Activated T-helper 1 cell treated with anti-CD3 and anti-CD28 coated beads, Interleukin-12 subunit alpha, Interleukin-12 subunit beta, Interleukin-2, Interleukin-4 antibody, amounts not matched to agents 30 ng/mL and 10 ng/mL and 1 ng/mL, durations not matched to agents 14 hours and 24 hours and 36 hours (primary cell): Measurements from ENCODE around the gene MUSTN1. TPM values are rescaled to one million over a fixed set of nuclear protein-coding genes. Genes with fewer than 3 reads are reported as not detected.

ENCODE experiments used
- DNase-seq: peaks from one replicate; pipeline ENCODE4 v3.0.0; 2021; ENCODE audit warnings: low spot score
- H3K27ac Mint-ChIP-seq: one replicate; pipeline ENCODE4 v1.8.0; 2021; ENCODE audit warnings: mild to moderate bottlenecking, mixed read lengths
- H3K27me3 Mint-ChIP-seq: one replicate; pipeline ENCODE4 v1.8.0; 2022; ENCODE audit warnings: mild to moderate bottlenecking, moderate library complexity, mixed read lengths; ENCODE audit not compliant: insufficient read depth
- H3K36me3 Mint-ChIP-seq: one replicate; pipeline ENCODE4 v1.8.0; 2021; ENCODE audit warnings: low read depth, mixed read lengths
- H3K4me1 Mint-ChIP-seq: one replicate; pipeline ENCODE4 v1.8.0; 2021; ENCODE audit warnings: low read depth, mixed read lengths
- H3K4me3 Mint-ChIP-seq: one replicate; pipeline ENCODE4 v1.8.0; 2021; ENCODE audit warnings: mild to moderate bottlenecking, moderate library complexity, mixed read lengths
- H3K9me3 Mint-ChIP-seq: one replicate; pipeline ENCODE4 v1.8.0; 2021; ENCODE audit warnings: mixed read lengths
- intact Hi-C: fragments of 100-400 bp; cut with micrococcal nuclease; formaldehyde crosslinking; loops from one replicate; pipeline ENCODE4 v1.15.1; 2024
- total RNA-seq: library from RNA; stranded (reverse); gene quantifications from 2 replicates; pipeline ENCODE4 v1.2.3, GENCODE V29; 2022

The MUSTN1 gene
- total RNA-seq, 1 donor from 2014 or later: 1.7 TPM

DNA sequence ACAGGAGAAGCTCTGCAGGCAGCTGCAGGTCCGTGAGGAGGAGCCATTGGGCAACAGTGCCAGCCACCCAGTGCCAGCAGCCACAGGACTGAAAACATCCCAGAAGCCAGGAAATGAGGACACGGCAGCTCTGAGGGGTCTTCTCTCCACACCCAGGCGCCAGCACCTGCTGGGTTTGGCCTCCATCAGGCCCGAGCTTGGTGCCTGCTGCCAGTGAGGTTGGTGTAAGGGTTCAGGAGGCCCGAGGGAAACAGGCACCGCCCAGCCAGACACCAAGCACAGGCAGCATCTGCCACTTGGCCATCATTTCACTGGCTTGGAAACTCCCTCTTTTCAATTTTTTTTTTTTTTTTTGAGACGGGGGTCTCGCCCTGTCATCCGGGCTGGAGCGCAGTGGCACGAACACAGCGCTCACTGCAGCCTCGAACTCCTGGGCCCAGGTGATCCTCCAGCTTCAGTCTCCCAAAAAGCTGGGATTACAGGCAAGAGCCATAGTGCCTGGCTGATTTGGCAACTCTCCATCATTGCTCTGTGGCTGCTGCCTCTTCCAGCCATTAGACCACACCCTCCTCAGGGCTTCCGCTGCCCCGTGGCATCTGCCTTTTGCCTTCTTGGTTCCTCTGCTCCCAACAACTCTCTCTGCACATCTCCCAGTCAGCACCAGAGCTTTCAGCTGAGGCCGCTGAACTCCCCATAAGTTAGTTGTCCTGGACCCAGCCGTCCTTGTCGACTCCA is 41.7 kb downstream of the MUSTN1 start:
- Mint-ChIP-seq H3K27ac (no peak overlapping the region), H3K27me3 (peaks cover 2% of the 10 kb centered on the region), H3K9me3 (no peaks in the 10 kb centered on the region), H3K4me1 (no peaks in the 10 kb centered on the region), H3K36me3 (no peaks in the 10 kb centered on the region), H3K4me3 (no peak overlapping the region)
- intact Hi-C loops: no loop called here
- DNase-seq: no peak

DNA sequence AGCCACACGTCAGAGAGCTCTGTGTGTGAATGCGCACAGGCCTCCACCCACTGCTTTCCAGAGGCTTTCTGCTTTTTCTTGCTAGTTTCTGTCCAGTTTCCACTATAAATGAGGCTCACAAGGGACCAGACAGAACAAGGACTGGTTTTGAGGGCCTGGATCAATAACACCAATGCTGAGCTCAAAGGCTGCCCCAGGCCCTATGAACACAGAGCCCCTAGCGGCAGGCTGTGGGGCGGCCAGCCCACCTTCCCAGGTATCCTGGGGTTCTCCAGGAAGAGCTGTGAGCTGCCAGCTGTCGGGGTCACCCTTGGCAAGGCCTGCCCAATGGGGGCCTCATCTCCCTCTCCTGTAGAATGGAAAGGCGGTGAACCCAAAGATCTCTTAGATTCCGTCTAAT is 42.4 kb downstream of the MUSTN1 start:
- Mint-ChIP-seq H3K4me3 (no peak overlapping the region), H3K27me3 (peaks cover 2% of the 10 kb centered on the region), H3K27ac (no peak overlapping the region), H3K36me3 (no peaks in the 10 kb centered on the region), H3K4me1 (no peaks in the 10 kb centered on the region), H3K9me3 (no peaks in the 10 kb centered on the region)
- no peak for DNase-seq
- intact Hi-C loops: no loop called here

DNA sequence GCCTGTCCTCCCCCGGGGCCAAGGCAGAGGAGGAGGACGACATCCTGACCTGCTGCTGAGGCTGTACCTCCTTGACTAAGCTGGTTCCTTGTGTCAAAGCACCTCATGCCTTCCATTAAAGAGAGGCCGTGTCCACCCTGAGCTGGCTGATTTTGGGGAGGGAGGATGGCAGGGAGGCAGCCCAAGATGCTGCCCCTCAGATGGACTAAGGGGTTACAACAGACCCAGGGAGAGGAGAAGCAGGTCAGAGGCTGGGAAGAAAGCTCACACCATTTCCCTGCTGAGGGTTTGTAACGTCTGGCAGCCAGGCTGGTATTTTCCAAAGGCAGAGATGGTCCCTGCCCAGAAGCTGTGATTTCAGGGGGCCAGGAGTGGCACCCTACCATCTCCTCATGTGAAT is 42.9 kb downstream of the MUSTN1 start:
- H3K27ac Mint-ChIP-seq: no peak overlapping the region
- no peak for DNase-seq
- intact Hi-C loops: no loop called here
- H3K27me3 Mint-ChIP-seq: peaks cover 2% of the 10 kb centered on the region
- H3K4me3 Mint-ChIP-seq: no peak overlapping the region
- H3K4me1 Mint-ChIP-seq: no peaks in the 10 kb centered on the region
- H3K9me3 Mint-ChIP-seq: no peaks in the 10 kb centered on the region
- H3K36me3 Mint-ChIP-seq: no peaks in the 10 kb centered on the region

DNA sequence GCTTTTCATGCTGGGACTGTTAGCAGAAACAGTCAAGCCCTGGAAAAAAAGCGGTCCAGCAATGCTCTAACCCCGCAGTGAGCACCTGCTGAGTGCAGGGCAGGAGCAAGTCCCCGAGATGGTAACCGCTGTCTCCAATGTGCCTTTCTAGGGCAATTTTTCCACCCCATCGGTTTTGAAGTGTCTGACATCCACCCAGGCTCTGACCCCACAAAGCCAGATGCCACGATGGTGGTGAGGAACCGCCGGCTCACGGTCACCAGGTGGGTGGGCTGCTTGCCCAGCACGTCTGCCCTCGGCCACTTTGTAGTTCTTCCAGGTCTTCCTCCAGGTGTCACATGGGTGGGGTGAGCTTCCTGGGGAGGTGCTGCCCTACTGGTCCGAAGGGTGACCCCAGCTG is 43.5 kb downstream of the MUSTN1 start:
- H3K27me3 Mint-ChIP-seq: peaks cover 2% of the 10 kb centered on the region
- H3K36me3 Mint-ChIP-seq: no peaks in the 10 kb centered on the region
- no peak for DNase-seq
- H3K4me3 Mint-ChIP-seq: no peak overlapping the region
- H3K27ac Mint-ChIP-seq: no peak overlapping the region
- no peaks in the 10 kb centered on the region for H3K4me1 Mint-ChIP-seq
- H3K9me3 Mint-ChIP-seq: no peaks in the 10 kb centered on the region
- intact Hi-C loops: no loop called here

DNA sequence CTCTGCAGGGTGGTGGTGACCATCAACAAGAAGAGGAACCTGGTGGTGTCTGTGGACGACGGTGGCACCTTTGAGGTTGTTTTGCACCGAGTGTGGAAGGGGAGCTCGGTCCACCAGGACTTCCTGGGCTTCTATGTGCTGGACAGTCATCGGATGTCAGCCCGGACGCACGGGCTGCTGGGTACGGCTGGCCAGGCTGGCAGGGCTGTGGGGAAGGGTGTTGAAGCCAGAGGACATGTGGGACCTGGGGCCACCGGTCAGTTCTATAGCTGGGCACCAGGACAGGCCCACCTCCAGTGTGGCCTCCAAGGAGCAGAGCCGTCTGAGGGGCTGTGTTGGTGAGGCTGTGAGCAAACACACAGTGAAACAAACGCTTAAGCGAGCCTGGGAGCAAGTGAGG is 44.1 kb downstream of the MUSTN1 start:
- H3K4me1 Mint-ChIP-seq: no peaks in the 10 kb centered on the region
- no peaks in the 10 kb centered on the region for H3K36me3 Mint-ChIP-seq
- peaks cover 2% of the 10 kb centered on the region for H3K27me3 Mint-ChIP-seq
- no peak overlapping the region for H3K27ac Mint-ChIP-seq
- H3K9me3 Mint-ChIP-seq: no peaks in the 10 kb centered on the region
- no peak overlapping the region for H3K4me3 Mint-ChIP-seq
- intact Hi-C loops: no loop called here
- DNase-seq: no peak

DNA sequence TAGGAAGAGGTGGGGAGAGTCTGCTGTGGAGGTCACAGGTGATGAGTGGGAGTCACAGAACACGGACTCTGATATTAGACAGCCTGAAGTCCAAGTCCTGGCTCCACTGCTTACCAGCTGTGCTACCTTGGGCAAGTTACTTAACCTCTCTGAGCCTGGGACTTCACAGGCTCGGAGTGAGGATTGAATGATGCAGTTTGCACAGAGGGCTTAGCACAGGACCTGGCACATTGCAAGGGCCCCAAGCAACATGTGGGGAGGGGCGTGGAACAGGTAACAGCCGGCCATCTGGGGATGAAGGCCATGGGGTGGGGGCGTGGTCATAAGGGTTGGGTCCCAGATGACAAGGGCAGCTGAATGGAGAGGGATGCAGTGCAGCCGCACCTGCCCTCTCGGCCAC is 44.5 kb downstream of the MUSTN1 start:
- H3K9me3 Mint-ChIP-seq: no peaks in the 10 kb centered on the region
- intact Hi-C loops: no loop called here

DNA sequence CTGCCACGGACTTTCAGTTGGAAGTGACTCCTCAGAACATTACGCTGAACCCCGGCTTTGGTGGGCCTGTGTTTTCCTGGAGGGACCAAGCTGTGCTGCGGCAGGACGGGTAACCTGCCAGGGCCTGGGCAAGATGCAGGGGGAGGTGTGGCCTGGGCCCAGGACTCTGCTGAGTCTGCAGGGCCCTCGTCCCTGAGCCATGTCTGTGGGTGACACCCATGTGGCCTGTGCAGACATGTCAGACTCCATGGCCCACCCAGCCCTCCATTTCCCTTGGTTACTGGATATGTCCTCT is 45.1 kb downstream of the MUSTN1 start:
- Mint-ChIP-seq H3K27ac (no peak overlapping the region), H3K36me3 (no peaks in the 10 kb centered on the region), H3K9me3 (no peaks in the 10 kb centered on the region), H3K4me3 (no peak overlapping the region), H3K27me3 (peaks cover 5% of the 10 kb centered on the region), H3K4me1 (no peaks in the 10 kb centered on the region)
- intact Hi-C loops: no loop called here
- DNase-seq: no peak

More for the DNA sequence above, 44.5 kb downstream of the MUSTN1 start:
- Mint-ChIP-seq H3K27ac (no peak overlapping the region), H3K36me3 (no peaks in the 10 kb centered on the region), H3K4me3 (no peak overlapping the region), H3K27me3 (peaks cover 2% of the 10 kb centered on the region), H3K4me1 (no peaks in the 10 kb centered on the region)
- DNase-seq: no peak

DNA sequence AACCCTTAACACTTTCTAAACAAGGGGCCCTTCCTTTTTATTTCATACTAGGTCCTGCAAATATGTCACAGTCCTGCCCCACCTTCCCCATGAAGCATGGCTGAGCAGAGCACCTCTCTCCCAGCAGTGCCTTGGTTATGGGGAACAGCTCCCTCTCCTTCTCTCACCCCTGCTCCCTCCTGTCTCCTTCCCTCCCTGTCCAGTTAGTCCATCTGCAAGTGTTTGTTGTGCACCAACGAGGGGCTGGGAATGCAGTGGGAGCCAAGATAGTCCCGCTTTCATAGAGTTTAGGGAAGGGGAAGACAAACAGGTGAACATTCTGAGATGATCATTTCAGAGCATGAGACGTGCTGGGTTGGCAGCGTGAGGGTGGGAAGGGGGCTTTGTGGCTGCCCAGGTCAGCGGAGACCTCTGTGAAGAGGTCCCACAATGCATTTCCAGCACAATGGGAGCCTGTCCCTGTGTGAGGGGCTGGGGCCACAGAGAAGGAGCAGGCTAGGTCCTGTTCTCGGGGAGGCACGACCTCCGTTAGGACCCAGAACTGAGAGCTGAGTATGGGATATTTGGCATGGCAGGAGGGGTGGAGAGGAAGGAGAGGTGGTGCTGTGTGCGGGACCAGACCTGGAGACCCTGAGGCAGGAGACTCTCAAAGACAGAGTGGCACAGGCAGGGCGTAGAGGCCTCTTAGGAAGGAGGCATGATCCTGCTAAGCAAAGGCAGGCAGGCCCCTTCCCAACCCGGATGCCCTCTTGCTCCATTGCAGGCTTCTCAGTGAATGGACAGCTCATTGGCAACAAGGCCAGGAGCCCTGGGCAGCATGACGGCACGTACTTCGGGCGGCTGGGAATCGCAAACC is 45.7 kb downstream of the MUSTN1 start:
- Mint-ChIP-seq H3K27ac (no peak overlapping the region), H3K4me3 (no peak overlapping the region), H3K9me3 (no peaks in the 10 kb centered on the region), H3K4me1 (no peaks in the 10 kb centered on the region), H3K27me3 (peaks cover 5% of the 10 kb centered on the region), H3K36me3 (no peaks in the 10 kb centered on the region)
- DNase-seq: no peak
- intact Hi-C loops: no loop called here

DNA sequence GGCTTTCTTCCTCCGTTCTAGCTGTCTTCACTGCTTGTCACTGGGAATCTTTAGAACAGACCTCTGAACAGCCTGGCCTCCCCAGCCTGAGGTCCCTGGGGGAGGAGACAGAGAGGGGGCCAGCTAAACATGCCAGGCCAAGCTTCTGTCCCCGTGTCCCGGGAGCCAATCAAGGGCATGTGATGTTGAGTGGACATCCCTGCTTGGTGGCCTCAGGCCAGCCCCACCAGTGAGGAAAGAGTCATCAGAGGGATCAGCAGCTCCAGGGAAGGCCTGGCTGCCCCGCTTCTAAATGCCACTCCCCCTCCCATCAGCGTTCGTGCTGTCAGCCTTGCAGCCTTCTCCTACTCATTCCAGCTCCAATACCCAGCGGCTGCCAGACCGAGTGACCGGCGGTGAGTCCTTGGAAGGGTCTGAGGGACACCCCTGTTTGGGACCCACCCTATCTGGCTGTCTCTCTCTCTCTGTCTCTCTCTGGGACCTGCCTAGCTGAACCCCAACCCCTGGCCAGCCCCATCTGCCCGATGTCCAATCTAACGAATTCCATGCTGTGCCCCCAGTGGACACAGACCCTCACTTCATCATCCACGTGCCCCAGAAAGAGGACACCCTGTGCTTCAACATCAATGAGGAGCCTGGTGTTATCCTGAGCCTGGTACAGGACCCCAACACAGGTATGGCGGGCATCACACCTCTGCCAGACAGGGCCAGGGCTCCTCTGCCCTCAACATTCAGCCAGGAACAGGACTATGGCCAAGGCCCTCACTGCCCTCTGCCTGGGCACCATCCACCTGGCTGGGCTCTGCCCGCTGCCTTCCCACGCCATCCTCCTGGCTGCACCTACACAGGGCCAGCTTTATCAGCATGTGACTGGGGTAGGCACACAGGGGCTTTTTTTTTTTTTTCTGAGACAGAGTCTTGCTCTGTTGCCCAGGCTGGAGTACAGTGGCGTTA is 46.9 kb downstream of the MUSTN1 start:
- intact Hi-C loops: no loop called here
- Mint-ChIP-seq H3K4me3 (no peak overlapping the region), H3K27ac (no peak overlapping the region), H3K27me3 (peaks cover 7% of the 10 kb centered on the region), H3K9me3 (no peaks in the 10 kb centered on the region), H3K4me1 (no peaks in the 10 kb centered on the region), H3K36me3 (no peaks in the 10 kb centered on the region)
- no peak for DNase-seq

DNA sequence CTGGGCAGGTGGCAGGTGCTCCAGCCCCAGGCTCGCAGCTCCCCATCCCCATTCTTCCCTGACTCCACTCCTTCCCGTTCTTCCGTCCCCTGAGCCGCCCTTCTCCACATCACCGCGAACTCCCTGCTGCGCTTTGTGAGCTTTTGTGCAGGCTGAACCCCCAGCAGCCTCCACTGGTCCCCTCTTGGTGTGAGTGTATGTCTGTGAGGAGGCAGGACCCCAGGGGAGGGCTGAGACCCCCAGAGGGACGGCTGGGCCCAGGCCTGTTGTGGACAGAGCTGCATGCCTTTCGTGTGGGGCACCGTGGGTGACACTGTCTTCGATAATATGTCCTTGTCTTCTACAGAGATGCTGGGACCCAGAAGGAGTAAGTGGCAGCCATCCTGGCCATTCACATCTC is 47.6 kb downstream of the MUSTN1 start:
- no peaks in the 10 kb centered on the region for H3K9me3 Mint-ChIP-seq
- DNase-seq: no peak
- no peaks in the 10 kb centered on the region for H3K4me1 Mint-ChIP-seq
- H3K27me3 Mint-ChIP-seq: peaks cover 7% of the 10 kb centered on the region
- H3K4me3 Mint-ChIP-seq: no peak overlapping the region
- intact Hi-C loops: no loop called here
- no peaks in the 10 kb centered on the region for H3K36me3 Mint-ChIP-seq
- no peak overlapping the region for H3K27ac Mint-ChIP-seq

DNA sequence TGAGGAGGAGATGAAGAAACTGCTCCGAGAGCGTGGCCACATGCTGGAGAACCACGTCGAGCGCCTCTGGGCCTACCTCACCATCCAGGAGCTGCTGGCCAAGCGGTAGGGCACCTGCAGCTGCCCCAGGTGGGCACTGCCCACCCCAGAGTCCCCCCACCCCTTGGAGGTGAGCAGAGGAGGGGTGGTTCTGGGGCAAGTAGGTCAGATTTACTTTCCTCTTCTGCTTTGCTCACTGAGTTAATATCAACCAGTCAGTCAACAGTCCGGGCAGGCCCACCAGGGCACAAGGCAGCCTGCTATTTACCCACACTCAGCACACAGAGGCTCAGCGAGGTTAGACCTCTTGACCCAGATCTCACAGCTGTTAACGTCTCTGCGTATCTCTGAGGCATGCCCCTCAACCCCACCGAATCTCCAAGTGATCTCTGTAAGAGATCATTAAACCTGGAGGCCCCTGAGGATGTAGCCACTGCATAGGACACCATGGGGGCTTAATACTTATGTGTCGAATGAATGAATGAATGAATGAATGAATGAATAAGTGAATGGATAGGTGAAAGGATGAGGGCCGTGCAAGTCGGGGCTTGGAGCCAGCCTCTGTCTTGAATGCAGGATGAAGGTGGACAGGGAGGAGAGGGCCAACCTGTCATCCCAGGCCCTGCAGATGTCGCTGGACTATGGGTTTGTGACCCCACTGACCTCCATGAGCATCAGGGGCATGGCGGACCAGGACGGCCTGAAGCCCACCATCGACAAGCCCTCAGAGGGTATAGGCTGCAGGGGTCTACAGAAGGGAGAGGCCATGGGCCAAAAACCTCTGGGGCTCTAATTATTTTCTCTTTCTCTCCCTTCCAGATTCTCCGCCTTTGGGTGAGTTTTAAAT is 48.2 kb downstream of the MUSTN1 start:
- Mint-ChIP-seq H3K4me1 (no peaks in the 10 kb centered on the region), H3K36me3 (no peaks in the 10 kb centered on the region), H3K9me3 (no peaks in the 10 kb centered on the region), H3K27ac (no peak overlapping the region), H3K4me3 (no peak overlapping the region), H3K27me3 (peaks cover 10% of the 10 kb centered on the region)
- no peak for DNase-seq
- intact Hi-C loops: no loop called here

DNA sequence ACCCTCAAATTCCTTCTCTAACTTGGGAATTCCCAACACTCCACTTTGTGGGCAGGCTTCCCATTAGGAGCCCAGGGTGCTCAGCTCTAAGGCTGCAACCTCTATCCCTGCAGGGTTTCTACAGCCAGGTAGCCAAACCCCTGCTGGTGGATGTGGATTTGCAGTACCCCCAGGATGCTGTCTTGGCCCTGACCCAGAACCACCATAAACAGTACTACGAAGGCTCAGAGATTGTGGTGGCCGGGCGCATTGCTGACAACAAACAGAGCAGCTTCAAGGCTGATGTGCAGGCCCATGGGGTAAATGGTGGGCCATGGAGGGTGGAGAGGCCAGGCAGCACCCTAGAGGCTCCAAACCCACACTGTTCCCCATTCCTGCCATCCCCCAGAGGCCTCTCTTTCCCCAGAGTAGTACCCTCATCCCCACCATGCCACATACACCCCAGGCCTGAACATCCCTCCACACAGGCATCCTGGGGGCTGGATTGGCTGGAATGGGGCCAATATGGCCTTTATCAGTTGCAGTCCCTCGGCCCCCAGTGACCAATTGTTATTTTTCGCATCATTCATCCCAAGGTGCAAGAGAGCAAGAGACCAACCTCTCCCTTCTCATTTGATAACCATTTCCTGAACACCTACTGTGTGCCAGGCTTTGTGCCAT is 49.8 kb downstream of the MUSTN1 start:
- intact Hi-C loops: no loop called here
- no peak overlapping the region for H3K4me3 Mint-ChIP-seq
- H3K4me1 Mint-ChIP-seq: no peaks in the 10 kb centered on the region
- no peak for DNase-seq
- no peaks in the 10 kb centered on the region for H3K9me3 Mint-ChIP-seq
- no peak overlapping the region for H3K27ac Mint-ChIP-seq
- H3K36me3 Mint-ChIP-seq: no peaks in the 10 kb centered on the region
- H3K27me3 Mint-ChIP-seq: peaks cover 10% of the 10 kb centered on the region
